ENCODE data around the gene KIF1C.
"Not testable (repeated sequence)": the region's sequence is repeated elsewhere in the genome, so short reads cannot be mapped to it uniquely, and the experiment has no call there.

The KIF1C gene

DNA sequence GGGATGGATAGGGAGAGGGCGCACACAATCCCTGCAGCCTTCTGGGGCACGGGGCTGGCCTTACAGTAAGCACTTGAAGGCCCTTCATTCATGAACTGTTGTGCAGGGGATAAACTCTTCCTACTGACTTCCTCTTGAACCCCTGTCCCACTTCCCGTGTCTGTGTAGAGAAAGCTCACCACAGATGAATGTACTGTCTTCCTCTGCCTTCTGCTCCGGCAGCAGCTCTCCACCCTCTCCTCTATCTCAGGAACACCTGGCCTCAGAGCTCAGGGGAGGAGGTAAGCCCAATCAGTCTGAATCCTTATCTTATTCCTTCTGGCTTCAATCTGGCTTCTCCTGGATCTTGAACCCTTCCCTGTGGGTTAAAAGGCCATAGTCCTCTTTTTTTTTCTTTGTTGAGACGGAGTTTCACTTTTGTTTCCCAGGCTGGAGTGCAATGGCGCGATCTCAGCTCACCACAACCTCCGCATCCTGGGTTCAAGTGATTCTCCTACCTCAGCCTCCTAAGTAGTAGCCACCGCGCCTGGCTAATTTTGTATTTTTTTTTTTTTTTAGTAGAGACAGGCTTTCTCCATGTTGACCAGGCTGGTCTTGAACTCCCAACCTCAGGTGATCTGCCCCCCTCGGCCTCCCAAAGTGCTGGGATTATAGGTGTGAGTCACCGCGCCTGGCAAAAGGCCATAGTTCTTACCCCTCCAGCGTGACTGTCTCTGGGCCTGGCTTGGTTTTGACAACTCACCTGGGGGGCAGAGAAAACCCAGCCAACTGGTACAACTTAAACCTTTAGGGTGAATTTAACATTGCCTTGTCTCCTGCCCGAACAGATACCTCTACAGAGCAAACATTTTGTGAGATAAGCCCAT, 44.6 kb downstream of the KIF1C start:
- DNase-seq (ENCODE audit: low read depth in 1 of 2, low spot score in 1 of 2), result no peak

DNA sequence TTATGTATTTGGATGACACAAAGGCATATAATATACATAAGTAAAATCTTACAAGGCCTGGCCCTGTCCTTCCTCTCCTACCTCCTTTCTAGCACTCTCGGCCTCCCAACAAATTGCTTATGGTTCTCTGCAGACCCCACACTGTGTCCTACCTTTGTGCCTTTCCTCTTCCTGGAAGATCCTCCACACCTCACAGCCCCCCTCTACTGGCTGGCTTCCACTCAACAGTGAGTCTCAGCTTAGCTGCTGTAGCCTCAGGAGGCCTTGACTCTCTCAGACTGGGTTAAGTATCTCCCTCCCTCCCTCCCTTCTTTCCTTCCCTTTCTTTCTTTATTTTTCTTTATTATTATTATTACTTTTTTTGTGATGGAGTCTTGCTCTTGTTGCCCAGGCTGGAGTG, 45.8 kb downstream of the KIF1C start:
- no peak for DNase-seq (ENCODE audit: low read depth in 1 of 2, low spot score in 1 of 2)

DNA sequence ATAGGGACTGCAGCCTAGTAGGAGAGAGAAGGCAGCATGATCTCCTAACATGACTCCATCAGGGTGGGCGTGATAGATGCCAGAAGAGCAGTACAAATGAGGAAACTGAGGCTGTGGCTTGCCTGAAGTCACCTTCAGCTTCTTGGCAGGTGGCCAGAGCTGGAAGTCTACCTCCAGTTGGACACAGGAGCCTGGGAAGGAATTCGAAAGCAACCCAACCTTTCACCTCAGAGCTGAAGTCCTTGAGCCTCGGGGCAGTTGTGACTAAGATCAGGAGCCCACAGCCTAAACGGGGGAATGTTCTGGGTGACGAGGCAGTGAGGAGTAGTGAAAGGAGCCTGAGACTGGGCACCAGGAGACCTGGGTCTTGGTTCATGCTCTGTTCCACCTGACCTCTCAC, 46.9 kb downstream of the KIF1C start:
- DNase-seq (ENCODE audit: low read depth in 1 of 2, low spot score in 1 of 2), result no peak

DNA sequence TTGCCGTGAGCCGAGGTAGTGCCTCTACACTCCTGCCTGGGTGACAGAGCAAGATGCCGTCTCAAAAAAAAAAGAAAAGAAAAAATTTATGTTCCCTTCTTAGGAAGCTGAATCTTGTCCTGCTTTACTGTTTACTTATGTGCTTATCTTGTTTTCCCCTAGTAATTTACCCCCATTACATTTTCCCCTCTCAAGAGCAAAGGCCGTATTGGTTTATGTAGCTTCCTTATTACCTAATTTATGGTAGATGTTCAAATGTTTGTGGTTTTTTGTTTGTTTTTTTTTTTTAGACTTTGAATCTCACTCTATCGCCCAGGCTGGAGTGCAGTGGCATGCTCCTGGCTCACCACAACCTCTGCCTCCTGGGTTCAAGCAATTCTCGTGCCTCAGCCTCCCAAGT, 47.7 kb downstream of the KIF1C start:
- DNase-seq (ENCODE audit: low read depth in 1 of 2, low spot score in 1 of 2), result no peak

DNA sequence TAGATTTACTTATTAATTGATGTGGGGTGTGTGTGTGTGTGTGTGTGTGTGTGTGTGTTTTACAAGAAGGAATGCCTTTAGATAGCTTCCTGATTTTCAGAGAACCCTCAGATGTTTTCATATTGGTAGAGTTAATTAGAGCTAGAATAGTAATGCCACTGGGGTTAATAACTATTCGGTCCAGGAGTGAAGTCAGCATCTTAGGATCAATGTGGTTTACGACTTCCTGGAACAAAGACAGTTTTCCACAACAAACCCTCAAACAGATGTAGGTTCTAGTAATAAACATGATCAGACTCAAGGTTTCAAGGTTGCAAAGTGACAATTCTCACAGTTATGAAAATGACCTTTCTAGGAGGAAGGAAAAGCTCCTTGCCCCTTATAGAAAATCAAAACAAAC, 49.7 kb downstream of the KIF1C start:
- DNase-seq (ENCODE audit: low read depth in 1 of 2, low spot score in 1 of 2), result no peak

DNA sequence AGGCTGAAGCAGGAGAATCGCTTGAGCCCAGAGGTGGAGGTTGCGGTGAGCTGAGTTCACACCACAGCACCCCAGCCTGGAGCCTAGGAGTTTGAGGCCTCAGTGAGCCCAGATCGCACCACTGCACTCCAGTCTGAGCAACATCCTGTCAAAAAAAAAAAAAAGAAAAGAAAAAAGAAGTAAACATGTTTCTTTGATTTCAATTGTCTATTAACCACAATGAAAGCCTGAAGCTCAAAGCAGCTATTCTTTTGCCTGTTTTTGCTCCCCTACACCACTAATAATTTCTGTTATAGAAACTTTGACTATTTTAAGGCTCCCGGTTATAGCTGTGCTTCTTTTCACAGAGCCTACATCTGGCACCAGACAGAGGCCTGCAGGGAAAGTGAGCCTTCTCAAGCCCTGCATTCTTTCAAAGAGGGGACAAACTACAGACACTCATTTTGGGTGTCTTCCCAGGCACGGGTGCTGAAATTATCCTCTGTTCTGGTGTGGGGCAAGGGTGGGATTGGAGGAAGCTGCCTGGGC, 51.6 kb downstream of the KIF1C start:
- DNase-seq (ENCODE audit: low read depth in 1 of 2, low spot score in 1 of 2), result peak; percentile 12 to 51

DNA sequence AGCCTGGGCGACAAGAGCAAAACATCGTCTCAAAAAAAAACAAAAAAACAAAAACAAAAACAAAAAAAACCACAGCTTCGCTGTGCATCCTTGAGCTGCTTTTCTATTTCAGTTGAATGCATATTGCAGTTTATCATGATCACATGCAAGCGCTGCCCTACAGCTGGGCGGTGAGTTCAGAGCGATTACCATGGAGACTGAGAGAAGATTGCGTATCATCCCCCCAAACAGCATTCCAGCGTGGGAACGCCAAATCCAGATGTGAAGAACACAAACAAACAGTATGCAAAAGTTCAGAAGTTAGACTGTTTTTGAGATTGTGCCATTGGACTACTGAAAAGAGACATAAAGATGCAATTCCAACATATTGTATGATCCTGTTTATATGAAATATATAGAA, 52.5 kb downstream of the KIF1C start:
- no peak for DNase-seq (ENCODE audit: low read depth in 1 of 2, low spot score in 1 of 2)

DNA sequence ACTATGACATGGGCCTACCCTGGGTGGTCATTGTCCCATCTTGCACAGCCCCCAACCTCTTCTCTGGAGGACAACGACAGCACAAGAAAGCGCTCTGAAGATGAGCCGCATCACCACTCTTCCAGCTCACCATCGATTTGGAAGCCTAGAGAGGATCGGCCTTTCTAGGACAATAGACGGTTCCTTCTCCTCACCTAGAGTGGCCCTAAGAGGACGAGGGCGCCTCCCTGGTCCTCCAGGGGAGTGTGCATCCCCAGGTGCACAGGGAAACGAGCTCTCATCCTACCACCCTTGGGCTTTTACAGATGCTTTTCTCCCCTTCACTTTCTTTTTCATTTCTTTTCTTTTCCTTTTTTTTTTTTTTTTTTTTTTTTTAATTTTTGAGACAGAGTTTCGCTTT, 57.8 kb downstream of the KIF1C start:
- DNase-seq (ENCODE audit: low read depth in 1 of 2, low spot score in 1 of 2), result no peak

DNA sequence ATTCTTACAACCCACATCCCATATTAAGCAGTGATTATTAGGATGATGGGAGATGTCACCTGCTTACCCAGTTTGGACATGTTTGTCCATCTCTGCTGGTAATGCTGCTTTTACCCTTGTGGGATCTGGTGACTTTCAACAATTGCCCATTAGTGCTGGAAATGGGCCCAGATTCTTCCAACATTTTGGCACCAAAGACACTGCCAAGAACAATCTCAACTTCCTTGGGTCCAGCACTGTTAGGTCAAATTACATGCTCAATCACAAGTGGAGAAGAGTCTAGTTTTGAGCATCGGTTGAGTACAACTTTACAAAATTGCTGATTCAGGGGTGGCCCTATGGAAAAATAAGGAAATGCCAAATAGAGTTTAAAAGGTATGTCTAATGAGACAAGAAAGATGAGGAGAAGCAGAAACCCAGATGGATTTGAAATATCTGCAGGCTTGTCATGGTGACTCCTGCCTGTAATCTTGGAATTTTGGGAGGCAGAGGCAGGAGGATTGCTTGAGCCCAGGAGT, 67.5 kb downstream of the KIF1C start:
- no peak for DNase-seq (ENCODE audit: low read depth in 1 of 2, low spot score in 1 of 2)

DNA sequence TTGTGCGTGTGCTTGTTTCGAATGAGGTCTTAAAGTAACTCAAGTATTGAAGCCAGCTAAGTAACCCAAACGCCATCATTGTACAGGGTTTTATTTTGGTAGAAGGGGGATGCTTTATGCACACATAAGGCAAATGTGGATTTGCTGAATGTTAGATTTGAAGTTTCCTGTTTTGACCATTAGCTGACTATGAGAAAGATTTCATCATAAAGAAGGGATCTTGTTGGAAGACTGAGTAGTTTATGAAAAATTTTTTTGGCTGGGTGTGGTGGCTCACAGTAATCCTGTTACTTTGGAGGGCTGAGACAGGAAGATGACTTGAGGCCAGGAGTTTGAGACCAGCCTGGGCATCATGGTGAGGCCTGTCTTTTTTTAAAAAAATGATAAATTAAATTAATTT, 70.5 kb downstream of the KIF1C start:
- DNase-seq (ENCODE audit: low read depth in 1 of 2, low spot score in 1 of 2), result no peak

DNA sequence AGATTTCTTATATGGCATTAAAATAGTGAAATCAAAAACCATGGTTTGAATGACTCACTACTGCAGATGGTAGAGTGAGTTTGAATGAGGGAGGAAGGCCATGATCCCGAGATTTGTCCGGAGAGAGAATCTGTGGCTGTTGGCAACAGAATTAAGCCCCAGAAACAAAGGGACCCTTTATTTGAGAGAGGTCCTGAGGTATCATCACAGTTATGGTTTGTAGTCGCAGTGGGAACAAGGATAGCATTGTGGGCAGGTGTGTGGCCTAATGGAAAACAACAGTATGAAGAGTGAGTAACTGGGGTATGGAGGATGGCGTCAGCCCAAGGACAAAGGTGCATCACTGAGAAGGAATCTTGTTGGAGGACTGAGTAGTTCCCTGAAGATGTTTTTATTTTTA, 72.0 kb downstream of the KIF1C start:
- DNase-seq (ENCODE audit: low read depth in 1 of 2, low spot score in 1 of 2), result no peak

DNA sequence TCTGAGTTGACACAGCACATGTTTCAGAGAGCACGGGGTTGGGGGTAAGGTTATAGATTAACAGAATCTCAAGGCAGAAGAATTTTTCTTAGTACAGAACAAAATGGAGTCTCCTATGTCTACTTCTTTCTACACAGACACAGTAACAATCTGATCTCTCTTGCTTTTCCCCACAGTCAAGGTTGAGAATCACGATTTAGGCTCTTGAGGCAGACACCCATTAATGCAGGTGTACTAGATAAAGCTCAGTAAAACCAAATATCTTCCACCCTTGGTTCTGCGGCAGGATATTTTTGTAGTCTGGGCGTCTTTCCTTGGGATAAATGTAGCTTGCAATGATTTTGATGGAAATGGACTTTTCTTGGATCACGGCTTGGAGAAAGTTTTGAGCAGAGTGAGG, 77.7 kb downstream of the KIF1C start:
- DNase-seq (ENCODE audit: low read depth in 1 of 2, low spot score in 1 of 2), result not testable (repeated sequence)

DNA sequence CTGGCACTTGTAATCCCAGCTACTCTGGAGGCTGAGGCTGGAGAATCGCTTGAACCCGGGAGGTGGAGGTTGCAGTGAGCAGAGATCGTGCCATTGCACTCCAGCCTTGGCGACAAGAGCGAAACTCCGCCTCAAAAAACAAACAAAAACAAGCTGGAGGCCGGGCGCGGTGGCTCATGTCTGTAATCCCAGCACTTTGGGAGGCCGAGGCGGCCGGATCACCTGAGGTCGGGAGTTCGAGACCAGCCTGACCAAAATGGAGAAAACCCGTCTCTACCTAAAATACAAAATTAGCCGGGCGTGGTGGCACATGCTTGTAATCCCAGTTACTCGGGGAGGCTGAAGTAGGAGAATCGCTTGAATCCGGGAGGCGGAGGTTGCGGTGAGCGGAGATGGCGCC, 79.5 kb downstream of the KIF1C start:
- DNase-seq (ENCODE audit: low read depth in 1 of 2, low spot score in 1 of 2), result not testable (repeated sequence)

DNA sequence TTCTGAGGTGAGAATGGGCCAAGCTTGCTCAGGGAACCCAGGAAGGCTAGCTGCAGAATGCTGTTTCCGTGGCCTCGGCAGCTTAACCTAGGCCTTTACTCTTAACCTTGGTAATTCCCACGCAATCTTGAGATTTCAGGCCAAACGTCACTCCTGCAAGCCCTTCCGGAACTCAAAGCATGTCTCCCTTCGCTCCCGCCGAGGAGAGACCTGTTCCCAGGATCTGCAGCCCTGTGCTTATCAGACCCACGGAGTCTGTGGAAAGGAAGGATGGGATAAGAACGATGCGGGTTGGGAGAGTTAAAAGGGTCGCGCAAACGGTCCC, 80.0 kb downstream of the KIF1C start:
- DNase-seq (ENCODE audit: low read depth in 1 of 2, low spot score in 1 of 2), result no peak
